ENCODE data around the gene SHANK3.

DNA sequence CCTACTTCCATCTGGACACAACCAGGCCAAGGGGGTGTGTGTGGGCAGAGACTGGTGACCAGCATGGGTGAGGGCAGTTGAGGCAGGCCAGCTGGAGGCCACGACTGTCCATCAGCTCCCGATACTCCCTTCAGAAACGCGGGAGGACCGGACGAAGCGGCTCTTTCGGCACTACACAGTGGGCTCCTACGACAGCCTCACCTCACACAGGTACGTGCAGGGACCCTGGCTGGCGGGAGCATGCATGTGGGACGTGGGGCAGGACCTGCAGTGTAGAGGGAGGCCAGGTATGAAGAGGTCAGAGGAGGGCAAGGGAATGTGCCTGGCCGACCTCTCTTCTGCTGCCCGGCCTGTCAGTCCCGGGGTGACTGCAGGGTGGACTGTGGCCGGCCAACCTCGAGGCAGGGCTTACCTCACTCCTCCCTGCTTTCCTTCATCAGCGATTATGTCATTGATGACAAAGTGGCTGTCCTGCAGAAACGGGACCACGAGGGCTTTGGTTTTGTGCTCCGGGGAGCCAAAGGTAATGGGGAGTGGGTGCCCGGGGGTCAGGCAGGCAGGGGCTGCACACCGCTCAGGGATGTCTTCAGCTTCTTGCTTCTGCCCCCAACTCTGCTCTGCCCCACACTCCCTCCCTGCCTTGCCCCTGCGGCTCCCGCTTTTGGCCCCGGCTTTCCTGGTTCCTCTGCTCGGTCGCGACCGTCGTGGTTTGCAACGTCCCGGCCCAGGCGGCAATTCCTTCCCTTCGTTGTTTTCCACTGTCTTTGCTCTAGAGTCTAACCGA, 31.3 kb downstream of the SHANK3 start:
- TF ChIP-seq POLR2A (IDR thresholded peaks at IDR 0.05; ENCODE audit: extremely low read depth, insufficient read length) = no peak
- TF ChIP-seq, protein P1, sequence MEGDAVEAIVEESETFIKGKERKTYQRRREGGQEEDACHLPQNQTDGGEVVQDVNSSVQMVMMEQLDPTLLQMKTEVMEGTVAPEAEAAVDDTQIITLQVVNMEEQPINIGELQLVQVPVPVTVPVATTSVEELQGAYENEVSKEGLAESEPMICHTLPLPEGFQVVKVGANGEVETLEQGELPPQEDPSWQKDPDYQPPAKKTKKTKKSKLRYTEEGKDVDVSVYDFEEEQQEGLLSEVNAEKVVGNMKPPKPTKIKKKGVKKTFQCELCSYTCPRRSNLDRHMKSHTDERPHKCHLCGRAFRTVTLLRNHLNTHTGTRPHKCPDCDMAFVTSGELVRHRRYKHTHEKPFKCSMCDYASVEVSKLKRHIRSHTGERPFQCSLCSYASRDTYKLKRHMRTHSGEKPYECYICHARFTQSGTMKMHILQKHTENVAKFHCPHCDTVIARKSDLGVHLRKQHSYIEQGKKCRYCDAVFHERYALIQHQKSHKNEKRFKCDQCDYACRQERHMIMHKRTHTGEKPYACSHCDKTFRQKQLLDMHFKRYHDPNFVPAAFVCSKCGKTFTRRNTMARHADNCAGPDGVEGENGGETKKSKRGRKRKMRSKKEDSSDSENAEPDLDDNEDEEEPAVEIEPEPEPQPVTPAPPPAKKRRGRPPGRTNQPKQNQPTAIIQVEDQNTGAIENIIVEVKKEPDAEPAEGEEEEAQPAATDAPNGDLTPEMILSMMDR (IDR thresholded peaks at IDR 0.05; ENCODE audit: low read depth, low read length) = no peak

All from NB4 (cell line).